ENCODE data around the gene RAB31. TPM values are rescaled to one million over a fixed set of nuclear protein-coding genes. Genes with fewer than 3 reads are reported as not detected.

Gene RAB31
- total and polyA plus RNA-seq, 2 of the 13 experiments (the other 11 are each of a cell fraction or from before 2014, with no cell fraction given), result 1.1 to 1.7 TPM

GRCh38 chr18:9788140-9788539 is 80.0 kb downstream of the RAB31 start:
- Histone ChIP-seq H3K4me2 (ENCODE audit: low read depth, low read length) (no peak overlapping the region), H3K4me1 (ENCODE audit: insufficient read depth, low read length) (no peaks in the 10 kb centered on the region), H3K27ac (ENCODE audit: extremely low read length, insufficient read depth, low read length) (no peak overlapping the region), H4K20me1 (ENCODE audit: insufficient read depth, low read length) (no peaks in the 10 kb centered on the region), H2AFZ (ENCODE audit: low read length) (no peak overlapping the region), H3K79me2 (ENCODE audit: insufficient read depth, low read length) (no peaks in the 10 kb centered on the region), H3K4me3 (replicated peaks in 1 of 3; ENCODE audit: insufficient read depth in 1 of 3, low read depth in 2 of 3, low read length in 3 of 3) (no peak overlapping the region), H3K9me3 (ENCODE audit: low read length) (no peaks in the 10 kb centered on the region), H3K36me3 (replicated peaks in 1 of 2; ENCODE audit: control insufficient read depth in 1 of 2, insufficient read depth in 2 of 2, low read length in 2 of 2) (no peaks in the 10 kb centered on the region), H3K9ac (ENCODE audit: insufficient read depth, low read depth, low read length) (no peak overlapping the region), H3K27me3 (ENCODE audit: control insufficient read depth in 1 of 2, insufficient read depth in 2 of 2, low read length in 2 of 2) (no peaks in the 10 kb centered on the region; a peak in 2 of 5 replicates)
- WGBS (ENCODE audit: low lambda C conversion rate), result 27% methylated on average over 1 of the region's 1 CpG
- TF ChIP-seq ETV6 (CRISPR knock-in tag; conservative IDR thresholded peaks at IDR 0.05) (no peak), ZNF768 (CRISPR knock-in tag; IDR thresholded peaks at IDR 0.05) (no peak), ZNF180 (CRISPR knock-in tag; IDR thresholded peaks at IDR 0.05; ENCODE audit: borderline replicate concordance, low read depth) (no peak), ESRRA (CRISPR knock-in tag; IDR thresholded peaks at IDR 0.05; ENCODE audit: low read depth) (no peak), ZNF263 (CRISPR knock-in tag; IDR thresholded peaks at IDR 0.05) (no peak), ZNF33B (CRISPR knock-in tag; IDR thresholded peaks at IDR 0.05) (no peak), EHMT2 (IDR thresholded peaks at IDR 0.05; ENCODE audit: borderline replicate concordance, low read depth, low read length) (no peak), ZBTB7B (CRISPR knock-in tag; IDR thresholded peaks at IDR 0.05) (no peak), HDAC2 (CRISPR knock-in tag; IDR thresholded peaks at IDR 0.05) (no peak), CEBPB (IDR thresholded peaks at IDR 0.05; ENCODE audit: borderline replicate concordance, low read depth, low read length) (no peak), SRF (IDR thresholded peaks at IDR 0.05; ENCODE audit: low read depth, low read length) (no peak)
- TF ChIP-seq, protein P1, sequence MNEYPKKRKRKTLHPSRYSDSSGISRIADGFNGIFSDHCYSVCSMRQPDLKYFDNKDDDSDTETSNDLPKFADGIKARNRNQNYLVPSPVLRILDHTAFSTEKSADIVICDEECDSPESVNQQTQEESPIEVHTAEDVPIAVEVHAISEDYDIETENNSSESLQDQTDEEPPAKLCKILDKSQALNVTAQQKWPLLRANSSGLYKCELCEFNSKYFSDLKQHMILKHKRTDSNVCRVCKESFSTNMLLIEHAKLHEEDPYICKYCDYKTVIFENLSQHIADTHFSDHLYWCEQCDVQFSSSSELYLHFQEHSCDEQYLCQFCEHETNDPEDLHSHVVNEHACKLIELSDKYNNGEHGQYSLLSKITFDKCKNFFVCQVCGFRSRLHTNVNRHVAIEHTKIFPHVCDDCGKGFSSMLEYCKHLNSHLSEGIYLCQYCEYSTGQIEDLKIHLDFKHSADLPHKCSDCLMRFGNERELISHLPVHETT (CRISPR knock-in tag; conservative IDR thresholded peaks at IDR 0.05), result no peak
- CTCF ChIA-PET (ENCODE audit: low intra/inter-chr PET ratio, low total read pairs), result no interaction called here
- intact Hi-C loops (cut with micrococcal nuclease; ENCODE audit: unreplicated experiment), result no loop called here
- DNase-seq (ENCODE audit: low spot score) (no peak), ATAC-seq (no peak), FAIRE-seq (no peak)
- no TSS peak for BruUV-seq (replicated peaks)
- POLR2A ChIA-PET, result no interaction called here
- in situ Hi-C loops (cut with HindIII; ENCODE audit: extremely low pct_ligation_motif_present, low pct_unique_long_range_greater_than_20kb), result no loop called here
